HG02852 (cell line): ENCODE data around the gene MNAT1.
A peak's percentile ranks its signal among the peaks of the same experiment; 100 is the strongest.
"Not testable (repeated sequence)": the region's sequence is repeated elsewhere in the genome, so short reads cannot be mapped to it uniquely, and the experiment has no call there.

Experiments
- ATAC-seq: cut with Tn5 transposase; IDR thresholded peaks from one replicate; pipeline ENCODE4 v1.9.1; 2021; ENCODE audit warnings: mild to moderate bottlenecking, moderate library complexity; ENCODE audit not compliant: unreplicated experiment

The MNAT1 gene

DNA sequence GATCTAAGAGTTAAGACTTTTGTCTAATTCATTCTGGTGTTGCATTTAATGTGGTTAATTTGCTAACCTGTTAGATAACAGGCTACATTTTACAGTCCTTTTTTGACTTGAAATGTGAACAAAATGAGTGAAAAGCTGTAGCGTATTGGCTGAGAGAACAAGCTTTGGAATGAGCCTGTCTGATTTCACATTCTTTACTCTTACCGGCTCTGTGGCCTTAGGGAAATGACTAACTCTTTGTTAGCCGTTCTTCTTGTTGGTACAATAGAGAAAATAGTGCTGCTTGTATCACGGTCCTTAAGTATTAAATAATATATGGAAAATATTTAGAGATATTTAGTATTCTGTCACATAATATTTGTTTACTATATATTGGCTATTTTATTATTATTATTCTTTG is 1.9 kb downstream of the MNAT1 start:
- no peak for ATAC-seq

DNA sequence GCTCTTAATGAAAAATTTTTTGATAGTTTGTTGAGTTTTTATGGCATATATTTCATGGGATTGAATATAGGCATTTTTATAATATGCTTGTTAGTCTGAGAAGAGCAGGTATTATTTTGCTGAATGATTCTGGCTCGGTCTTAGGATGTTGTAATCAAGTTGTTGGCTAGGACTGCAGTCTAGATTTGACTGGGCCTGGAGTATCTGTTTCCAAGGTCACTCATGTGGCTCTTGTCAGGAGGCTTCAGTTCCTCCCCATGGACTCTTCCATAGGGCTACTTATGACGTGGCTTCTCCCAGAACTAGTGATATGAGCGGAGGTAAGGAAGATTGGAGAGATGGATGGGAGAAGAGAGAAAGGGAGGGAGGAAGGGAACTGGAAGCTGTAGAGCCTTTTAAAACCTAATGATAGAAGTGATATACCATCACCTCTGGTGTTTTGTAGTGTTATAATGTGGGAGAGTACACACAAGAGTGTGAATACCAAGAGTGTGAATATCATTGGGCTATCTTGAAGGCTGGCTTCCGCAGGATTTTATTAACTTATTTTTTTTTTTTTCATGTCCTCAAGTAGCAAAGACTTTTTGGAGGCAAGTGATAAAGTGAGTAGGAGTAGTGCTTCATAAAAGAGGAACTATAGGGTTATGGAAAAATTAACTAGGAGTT is 4.4 kb downstream of the MNAT1 start:
- ATAC-seq: no peak

DNA sequence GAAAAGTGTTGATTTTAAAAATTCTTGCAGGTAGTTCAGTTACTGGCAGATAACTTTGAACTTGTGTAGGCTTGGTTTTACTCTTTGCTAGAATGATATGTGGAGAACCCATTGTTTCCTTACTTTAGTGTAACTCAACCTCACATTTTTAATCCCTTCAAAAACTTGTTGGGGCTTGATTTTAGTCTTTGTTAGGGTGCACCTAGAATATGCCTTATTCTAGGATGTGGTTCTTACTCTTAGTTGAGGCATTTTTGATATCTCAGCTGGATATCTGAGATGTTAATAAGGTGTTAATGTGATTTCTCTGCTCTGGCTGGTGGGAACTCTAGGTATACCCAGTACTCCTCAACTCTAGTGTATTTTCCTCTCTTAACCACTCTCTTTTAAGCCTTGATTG is 10.0 kb downstream of the MNAT1 start:
- no peak for ATAC-seq

DNA sequence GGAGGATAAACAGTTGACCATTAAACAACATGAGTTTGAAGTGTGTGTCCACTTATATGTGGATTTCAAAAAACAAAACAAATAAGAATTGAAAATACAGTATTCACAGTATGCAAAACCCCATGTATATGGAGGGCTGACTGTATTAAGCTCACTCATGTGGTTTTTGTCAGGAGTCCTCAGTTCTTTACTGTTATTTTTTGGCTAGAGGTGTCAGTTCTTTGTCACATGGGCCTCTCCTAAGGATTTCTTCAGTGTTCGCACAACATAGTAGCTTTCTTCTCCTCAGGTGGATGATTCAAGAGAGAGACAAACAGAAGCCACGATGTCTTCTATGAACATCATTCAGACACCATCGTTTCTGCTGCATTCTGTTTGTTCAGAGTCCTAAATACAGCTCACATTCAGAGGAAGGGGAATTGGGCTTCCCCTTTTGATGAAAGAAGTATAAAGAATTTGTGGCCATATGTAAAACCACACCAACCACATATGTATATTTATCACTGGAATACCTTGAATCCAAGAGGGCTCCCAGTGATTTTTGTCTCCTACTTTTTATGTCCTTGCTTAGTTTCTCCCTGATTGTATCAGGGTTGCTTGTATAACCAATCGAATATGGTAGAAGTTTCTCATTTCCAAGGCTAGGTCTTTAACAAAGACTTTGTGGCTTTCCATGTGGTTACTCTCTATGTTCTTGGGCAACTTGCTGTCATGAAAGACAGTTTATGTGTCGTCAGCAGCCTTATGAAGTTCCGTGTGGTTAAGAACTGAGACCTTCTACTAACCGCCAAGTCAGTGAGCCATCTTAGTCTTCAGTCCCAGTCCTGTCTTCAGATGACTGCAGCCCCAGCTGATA is 18.9 kb downstream of the MNAT1 start:
- ATAC-seq: peak; percentile 97

DNA sequence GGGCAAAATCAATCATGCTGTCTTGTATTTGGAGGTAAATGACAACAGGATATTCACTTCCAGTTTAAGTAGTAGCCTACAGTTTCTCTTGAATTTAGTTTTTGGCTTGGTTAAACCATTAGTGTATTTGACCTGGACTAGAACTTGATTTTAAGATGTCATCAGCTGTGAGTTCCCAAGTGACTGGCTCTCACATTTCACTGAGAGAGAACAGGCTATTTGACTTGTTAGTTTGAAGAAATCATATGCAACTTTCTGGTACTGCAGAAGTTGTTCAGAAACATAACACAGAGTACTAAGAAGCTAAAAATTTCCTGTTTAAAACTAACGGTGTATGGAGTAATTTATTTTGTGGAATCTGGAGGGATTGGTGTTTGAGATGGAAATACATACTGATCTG is 22.3 kb downstream of the MNAT1 start:
- ATAC-seq: no peak

DNA sequence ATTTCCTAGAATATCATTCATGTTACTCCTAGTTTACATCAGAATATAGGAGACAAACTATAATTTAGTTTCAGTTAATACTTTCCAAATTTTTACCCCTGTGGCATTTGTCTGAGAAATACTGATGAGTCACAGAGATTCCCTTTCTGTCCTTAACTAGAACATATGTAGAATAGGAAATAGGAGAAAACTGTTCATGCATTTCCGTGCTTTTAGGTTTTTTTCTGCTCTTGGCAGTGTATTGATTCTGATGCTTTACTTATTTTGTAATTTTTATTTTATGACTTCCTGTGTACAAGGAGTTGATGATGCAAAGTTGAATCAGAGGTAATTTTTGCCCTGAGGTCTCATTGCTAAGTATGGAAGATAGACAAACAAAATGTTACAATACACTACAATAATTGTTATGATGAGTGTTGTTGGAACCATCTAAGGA is 23.0 kb downstream of the MNAT1 start:
- no peak for ATAC-seq

DNA sequence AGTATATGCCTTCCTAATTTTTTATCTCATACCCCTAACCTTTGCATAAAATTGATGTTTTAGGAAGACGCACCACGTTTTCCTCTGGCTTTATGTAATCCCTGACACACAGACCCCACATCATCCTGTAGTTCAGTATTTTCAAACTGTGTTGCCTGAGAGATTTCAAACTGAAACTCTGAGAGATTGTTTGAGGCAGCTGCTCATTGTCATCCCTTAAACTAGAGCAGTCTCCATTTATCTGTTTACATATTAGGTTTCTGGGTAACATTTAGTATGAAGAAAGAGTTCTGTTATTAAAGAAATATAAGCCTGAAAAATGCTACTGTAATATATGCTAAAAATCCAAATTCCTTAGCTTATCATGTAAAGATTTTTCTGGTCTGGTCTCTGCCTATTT is 24.3 kb downstream of the MNAT1 start:
- peak; percentile 47 for ATAC-seq

DNA sequence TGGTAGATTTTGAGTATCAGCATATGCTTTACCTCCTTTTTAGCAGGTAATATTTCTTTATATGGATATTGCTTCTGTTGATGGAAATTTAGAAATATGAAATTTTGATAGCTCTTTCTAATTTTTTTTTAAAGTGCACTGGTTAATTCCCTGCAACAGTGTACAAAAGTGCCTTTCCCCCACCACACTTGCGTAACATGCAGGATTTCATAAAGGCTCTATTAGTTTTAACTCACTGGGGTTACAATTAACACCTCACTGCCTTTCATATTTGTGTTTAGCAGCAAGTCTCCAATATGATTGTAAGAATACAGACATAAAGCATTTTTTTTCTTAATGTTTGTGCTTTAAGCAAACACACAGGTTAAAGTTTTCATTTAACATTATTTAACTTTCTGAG is 25.6 kb downstream of the MNAT1 start:
- ATAC-seq: no peak

DNA sequence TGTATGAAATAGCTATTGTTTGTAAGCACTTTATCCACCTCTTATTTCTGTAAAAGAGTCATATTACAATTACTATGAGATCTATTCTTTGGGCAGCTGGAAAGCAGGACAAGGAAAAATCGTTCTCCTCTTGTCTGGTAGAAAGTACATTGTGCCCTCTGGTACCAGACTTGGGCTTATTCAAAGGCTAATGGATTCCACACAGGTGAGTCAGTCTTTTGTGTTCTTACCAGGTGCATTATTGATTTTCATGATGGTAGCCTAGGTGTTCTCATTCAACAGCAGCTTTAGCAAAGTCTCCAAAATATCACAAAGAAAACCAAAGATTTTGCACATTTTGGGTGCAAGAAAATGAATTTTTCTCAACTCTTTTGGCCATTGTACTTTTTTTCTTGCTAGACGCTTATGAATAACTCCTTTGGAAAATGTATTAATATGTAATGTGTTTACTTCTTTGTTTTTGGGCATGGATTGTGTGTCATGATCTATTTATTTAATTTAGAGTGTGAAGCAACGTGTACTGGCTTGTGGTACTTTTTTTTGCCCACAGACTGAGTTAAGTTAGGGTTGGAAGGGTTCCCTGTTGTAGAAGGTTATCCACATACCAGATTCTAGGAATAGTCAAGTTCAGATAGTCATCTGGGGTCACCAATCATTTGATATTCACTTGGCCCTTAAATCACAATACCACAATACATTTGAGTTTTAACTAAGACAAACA is 26.2 kb downstream of the MNAT1 start:
- no peak for ATAC-seq

DNA sequence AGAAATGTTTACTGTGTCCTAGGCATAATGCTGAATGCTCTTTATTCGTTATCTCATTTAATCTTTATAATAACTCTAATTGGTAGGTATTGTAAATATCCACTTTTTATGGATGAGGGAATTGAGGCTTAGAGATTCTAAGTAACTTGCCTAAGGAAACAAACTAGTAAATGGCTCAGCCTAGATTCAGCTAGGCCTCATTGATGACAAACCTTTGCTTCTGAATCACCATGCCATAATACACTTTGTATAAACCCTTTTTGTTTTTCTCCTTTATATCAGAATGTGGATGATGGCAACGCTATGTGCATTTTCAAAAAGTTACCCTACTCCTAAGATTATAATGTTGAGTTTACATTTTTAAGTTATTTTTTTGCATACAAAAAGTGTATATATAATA is 34.0 kb downstream of the MNAT1 start:
- ATAC-seq: no peak

DNA sequence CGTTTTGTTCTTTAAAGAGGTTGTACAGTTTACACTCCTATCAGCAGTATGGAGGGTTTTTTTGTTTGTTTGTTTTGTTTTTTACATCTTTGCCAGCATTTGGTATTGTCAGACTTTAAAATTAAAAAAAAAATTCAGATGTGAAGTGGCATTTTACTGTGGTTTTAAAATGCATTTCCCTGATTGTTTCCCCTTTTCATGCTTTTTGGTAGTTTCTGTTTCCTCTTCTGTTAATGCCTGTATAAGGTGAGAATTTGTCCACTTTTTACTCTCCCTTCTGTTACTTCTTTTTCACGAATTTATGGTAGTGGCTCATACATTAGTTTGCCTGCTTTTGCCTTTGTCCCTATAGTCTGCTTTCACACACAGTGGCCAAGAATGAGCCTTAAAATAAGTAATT is 36.6 kb downstream of the MNAT1 start:
- no peak for ATAC-seq

DNA sequence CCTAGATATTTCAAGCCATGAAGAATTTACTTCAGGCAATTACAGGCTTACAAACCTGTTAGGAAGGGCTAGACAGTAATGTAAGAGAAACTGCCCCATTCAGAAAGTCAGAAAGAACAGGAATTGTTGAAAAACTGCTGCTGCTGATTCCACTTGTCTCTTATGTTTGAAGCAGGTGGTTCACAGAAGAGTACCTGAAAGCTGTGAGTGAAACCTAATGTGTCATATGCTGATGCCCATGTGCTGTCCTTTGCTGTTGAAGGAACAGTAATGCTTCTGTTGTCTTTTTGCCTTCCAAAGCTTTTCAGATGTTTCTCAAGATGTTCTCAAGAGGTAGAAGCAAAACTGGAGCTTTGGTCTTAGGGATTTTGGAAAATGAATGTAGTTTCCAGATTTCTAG is 39.0 kb downstream of the MNAT1 start:
- ATAC-seq: peak; percentile 69

DNA sequence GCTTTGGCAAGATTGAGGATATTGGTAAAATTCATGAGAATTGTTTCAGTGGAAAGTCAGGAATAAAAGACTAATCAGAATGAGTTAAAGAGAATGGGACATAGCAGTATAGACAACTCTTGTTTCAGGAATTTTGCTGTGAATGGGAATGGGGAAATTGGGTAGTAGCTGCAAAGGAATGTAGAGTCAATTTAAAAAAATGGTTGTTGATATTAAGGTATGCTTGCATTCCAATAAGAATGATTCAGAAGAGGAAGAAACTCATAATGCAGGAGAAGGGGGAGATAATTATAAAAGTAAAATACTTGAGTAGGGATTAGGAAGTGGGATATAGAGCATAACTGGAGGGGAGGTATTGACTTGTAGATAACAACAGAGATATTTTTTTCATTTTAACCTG is 40.7 kb downstream of the MNAT1 start:
- ATAC-seq: no peak

DNA sequence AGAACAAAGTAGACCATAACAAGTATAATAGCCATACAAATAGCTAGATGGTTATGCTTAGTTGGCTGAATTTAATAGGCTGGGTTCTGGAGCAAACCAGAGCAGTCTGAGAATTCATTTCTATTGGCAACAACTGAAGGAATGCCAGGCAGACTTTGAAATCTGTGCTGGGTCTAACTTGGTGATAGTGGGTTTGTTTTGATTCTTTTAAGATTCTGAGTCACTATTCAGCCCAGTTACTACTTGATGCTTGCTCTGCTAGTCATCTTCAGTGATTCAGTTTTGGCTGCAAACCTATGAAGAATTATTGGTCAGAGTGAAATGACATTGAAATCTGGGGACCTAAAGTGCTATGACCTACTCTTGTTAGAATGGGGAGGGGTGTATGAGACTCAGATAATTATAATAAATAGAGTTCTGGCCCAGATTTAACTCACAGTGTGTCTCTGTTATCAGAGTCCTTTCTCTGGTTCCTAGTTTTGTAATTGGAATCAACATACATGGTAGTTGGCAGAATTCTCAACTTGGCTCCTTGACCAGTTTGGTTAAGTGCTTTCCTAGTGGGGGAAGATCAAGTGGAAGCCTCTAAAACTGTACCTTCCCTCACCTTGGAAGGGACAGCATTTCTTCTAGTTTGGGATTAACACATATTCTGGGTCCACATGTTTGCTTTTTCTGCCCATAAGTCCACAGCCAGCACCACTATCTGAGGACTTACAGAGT is 43.5 kb downstream of the MNAT1 start:
- ATAC-seq: no peak

DNA sequence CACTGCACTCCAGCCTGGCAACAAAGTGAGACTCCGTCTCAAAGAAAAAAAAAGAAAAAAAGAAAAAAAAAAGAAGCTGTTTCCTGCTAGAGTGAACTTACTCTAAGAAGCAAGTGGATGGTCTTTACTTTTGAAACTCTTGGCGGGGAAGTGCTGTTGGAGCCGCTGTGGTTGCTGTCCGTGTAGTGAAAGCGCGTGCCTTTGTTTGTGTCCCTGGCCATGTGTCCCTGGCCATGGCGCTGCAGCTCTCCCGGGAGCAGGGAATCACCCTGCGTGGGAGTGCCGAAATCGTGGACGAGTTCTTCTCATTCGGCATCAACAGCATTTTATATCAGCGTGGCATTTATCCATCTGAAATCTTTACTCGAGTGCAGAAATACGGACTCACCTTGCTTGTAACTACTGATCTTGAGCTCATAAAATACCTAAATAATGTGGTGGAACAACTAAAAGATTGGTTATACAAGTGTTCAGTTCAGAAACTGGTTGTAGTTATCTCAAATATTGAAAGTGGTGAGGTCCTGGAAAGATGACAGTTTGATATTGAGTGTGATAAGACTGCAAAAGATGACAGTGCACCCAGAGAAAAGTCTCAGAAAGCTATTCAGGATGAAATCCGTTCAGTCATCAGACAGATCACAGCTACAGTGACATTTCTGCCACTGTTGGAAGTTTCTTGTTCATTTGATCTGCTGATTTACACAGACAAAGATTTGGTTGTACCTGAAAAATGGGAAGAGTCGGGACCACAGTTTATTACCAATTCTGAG is 45.4 kb downstream of the MNAT1 start:
- ATAC-seq: not testable (repeated sequence)

DNA sequence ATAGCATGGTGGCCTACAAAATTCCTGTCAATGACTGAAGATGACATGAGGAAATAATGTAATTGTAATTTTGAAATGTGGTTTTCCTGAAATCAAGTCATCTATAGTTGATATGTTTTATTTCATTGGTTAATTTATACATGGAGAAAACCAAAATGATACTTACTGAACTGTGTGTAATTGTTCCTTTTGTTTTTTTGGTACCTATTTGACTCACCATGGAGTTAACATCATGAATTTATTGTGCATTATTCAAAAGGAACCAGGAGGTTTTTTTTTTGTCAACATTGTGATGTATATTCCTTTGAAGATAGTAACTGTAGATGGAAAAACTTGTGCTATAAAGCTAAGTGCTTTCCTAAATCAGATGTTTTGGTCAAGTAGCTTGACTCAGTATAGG is 46.0 kb downstream of the MNAT1 start:
- ATAC-seq: not testable (repeated sequence)

DNA sequence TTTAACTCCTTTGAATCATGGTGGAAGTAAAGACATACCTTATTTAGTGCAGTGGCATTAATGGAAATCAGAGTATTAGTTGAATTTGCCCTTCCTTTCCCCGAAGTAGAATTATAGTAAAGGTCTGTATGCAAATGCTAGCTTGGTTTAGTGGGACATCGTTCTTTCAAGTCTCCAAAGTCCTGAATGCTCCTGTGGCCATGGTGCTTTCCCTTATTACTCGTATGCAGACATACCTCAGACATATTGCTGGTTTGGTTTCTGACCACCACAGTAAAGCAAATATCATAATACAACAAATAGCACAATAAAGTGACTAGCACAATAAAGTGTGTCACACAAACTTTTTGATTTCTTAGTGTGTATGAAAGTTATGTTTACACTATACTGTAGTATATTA is 52.3 kb downstream of the MNAT1 start:
- ATAC-seq: no peak

DNA sequence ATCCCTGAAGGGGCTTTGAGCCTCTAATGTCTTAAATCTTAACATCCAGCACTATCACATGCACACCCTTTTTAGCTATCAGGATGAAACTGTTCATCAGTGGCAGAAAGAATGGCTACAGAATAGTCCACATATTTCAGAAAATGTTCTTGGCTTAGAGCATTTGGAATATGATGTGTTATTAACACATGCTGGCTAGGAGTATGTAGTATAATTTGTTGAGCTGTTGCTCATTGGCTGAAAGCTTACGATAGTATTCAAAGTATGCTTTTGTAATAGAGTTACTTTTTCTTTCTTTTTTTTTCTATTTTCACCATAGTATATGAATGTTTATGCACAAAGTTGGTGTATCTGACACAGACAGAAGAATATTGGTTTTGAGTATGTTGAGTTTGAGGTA is 55.1 kb downstream of the MNAT1 start:
- ATAC-seq: no peak

DNA sequence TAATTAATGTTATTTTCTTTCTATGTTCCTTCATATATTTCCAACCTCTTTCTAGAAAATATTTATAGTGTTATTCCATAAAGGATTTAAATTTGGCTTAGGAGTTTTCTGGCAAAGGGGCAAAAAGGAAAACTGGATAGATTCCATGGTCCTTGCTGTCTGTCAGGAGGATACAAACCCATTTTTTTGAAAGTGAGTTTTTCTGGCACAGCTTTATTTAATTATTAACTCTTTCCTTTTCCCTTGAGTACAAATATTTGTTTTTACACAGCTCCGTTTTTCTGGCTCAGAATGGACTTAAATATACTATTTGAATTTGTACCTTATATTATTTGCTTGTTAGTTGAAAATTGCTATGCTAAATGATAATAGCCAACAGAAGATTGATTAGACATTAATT is 56.3 kb downstream of the MNAT1 start:
- no peak for ATAC-seq

DNA sequence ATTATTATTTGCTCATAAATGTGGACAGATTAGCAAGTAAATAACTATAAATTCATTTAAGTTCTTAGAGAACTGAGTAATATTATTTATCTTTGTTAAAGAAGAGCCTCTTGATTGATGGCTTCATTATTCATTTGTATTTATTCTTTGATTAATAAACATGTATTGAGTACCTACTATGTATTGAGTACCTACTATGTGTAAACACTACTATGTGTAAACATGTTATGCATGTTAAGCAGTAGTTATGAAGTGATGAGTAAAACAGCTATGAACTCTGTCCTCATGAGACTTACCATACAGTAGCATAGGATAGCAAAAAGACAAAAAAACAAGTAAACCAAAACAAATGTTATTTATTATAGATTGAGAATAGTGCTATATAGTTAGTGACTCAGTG is 61.9 kb downstream of the MNAT1 start:
- no peak for ATAC-seq
